ENCODE measurements around the gene MET.

DNA sequence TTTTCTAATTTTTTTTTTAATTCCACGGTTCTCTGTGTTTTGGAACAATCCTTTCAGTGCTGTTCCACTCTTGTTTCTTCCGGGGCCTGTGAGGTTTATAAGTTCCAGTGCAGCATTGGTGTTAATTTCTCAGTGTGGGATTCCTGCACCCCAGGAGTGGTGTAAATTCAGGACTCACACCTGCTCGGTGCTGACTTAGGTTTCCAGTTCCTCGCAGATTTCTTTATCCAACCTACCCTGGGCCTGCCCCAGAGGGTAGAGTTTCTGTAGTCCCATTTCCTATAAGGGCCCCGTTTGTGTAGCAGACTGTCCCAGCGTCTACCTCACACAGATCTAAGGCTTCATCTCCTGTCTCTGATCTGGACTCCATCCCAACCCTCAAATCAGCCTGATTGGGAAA is 27.4 kb upstream of the MET start:
- TF ChIP-seq, protein P1, sequence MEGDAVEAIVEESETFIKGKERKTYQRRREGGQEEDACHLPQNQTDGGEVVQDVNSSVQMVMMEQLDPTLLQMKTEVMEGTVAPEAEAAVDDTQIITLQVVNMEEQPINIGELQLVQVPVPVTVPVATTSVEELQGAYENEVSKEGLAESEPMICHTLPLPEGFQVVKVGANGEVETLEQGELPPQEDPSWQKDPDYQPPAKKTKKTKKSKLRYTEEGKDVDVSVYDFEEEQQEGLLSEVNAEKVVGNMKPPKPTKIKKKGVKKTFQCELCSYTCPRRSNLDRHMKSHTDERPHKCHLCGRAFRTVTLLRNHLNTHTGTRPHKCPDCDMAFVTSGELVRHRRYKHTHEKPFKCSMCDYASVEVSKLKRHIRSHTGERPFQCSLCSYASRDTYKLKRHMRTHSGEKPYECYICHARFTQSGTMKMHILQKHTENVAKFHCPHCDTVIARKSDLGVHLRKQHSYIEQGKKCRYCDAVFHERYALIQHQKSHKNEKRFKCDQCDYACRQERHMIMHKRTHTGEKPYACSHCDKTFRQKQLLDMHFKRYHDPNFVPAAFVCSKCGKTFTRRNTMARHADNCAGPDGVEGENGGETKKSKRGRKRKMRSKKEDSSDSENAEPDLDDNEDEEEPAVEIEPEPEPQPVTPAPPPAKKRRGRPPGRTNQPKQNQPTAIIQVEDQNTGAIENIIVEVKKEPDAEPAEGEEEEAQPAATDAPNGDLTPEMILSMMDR (conservative IDR thresholded peaks at IDR 0.05 in 1 of 2, IDR thresholded peaks at IDR 0.05 in 1 of 2; ENCODE audit: extremely low read depth in 1 of 2, insufficient read depth in 1 of 2, low read depth in 1 of 2, low read length in 2 of 2): no peak
- no peak for TF ChIP-seq EZH2 (IDR thresholded peaks at IDR 0.05; ENCODE audit: borderline replicate concordance, low read length)

All from mammary epithelial cell (primary cell).